ENCODE results near the gene GRM3.

Gene GRM3

GRCh38 chr7:86692755-86693154, 49.0 kb downstream of the GRM3 start:
- Histone ChIP-seq H2AFZ (ENCODE audit: low read length, unreplicated experiment) (no peak overlapping the region), H3K27me3 (ENCODE audit: insufficient read depth, low read length) (no peaks in the 10 kb centered on the region), H3K4me3 (ENCODE audit: low read depth, low read length) (no peak overlapping the region), H3K79me2 (ENCODE audit: control insufficient read depth, insufficient read depth, low read length, unreplicated experiment) (no peaks in the 10 kb centered on the region), H3K4me1 (ENCODE audit: control insufficient read depth, insufficient read depth, low read length, unreplicated experiment) (no peaks in the 10 kb centered on the region), H3K27ac (ENCODE audit: low read depth, low read length) (no peak overlapping the region), H3K36me3 (ENCODE audit: insufficient read depth, low read length) (no peaks in the 10 kb centered on the region)

- Histone ChIP-seq H3K27ac (ENCODE audit: low read depth, low read length) (no peak overlapping the region), H3K36me3 (ENCODE audit: insufficient read depth, low read length) (no peaks in the 10 kb centered on the region), H3K27me3 (ENCODE audit: insufficient read depth, low read length) (no peaks in the 10 kb centered on the region), H2AFZ (ENCODE audit: low read length, unreplicated experiment) (no peak overlapping the region), H3K4me3 (ENCODE audit: low read depth, low read length) (no peak overlapping the region), H3K79me2 (ENCODE audit: control insufficient read depth, insufficient read depth, low read length, unreplicated experiment) (no peaks in the 10 kb centered on the region), H3K4me1 (ENCODE audit: control insufficient read depth, insufficient read depth, low read length, unreplicated experiment) (no peaks in the 10 kb centered on the region)
Measured at GRCh38 chr7:86706406-86706805, 62.7 kb downstream of the GRM3 start.

- H3K27ac ChIP-seq (ENCODE audit: low read depth, low read length): no peak overlapping the region
- no peaks in the 10 kb centered on the region for H3K79me2 ChIP-seq (ENCODE audit: control insufficient read depth, insufficient read depth, low read length, unreplicated experiment)
- H3K27me3 ChIP-seq (ENCODE audit: insufficient read depth, low read length): no peaks in the 10 kb centered on the region
- no peak overlapping the region for H3K4me3 ChIP-seq (ENCODE audit: low read depth, low read length)
- H3K4me1 ChIP-seq (ENCODE audit: control insufficient read depth, insufficient read depth, low read length, unreplicated experiment): no peaks in the 10 kb centered on the region
- no peaks in the 10 kb centered on the region for H3K36me3 ChIP-seq (ENCODE audit: insufficient read depth, low read length)
- H2AFZ ChIP-seq (ENCODE audit: low read length, unreplicated experiment): no peak overlapping the region
Measured at GRCh38 chr7:86708031-86708680, 64.4 kb downstream of the GRM3 start.

GRCh38 chr7:86720306-86720705, 76.6 kb downstream of the GRM3 start:
- Histone ChIP-seq H3K4me3 (ENCODE audit: low read depth, low read length) (no peak overlapping the region), H2AFZ (ENCODE audit: low read length, unreplicated experiment) (no peak overlapping the region), H3K27me3 (ENCODE audit: insufficient read depth, low read length) (no peaks in the 10 kb centered on the region), H3K36me3 (ENCODE audit: insufficient read depth, low read length) (no peaks in the 10 kb centered on the region), H3K27ac (ENCODE audit: low read depth, low read length) (no peak overlapping the region), H3K79me2 (ENCODE audit: control insufficient read depth, insufficient read depth, low read length, unreplicated experiment) (no peaks in the 10 kb centered on the region), H3K4me1 (ENCODE audit: control insufficient read depth, insufficient read depth, low read length, unreplicated experiment) (no peaks in the 10 kb centered on the region)

- Histone ChIP-seq H3K79me2 (ENCODE audit: control insufficient read depth, insufficient read depth, low read length, unreplicated experiment) (no peaks in the 10 kb centered on the region), H2AFZ (ENCODE audit: low read length, unreplicated experiment) (no peak overlapping the region), H3K27me3 (ENCODE audit: insufficient read depth, low read length) (no peaks in the 10 kb centered on the region), H3K27ac (ENCODE audit: low read depth, low read length) (no peak overlapping the region), H3K4me1 (ENCODE audit: control insufficient read depth, insufficient read depth, low read length, unreplicated experiment) (no peaks in the 10 kb centered on the region), H3K4me3 (ENCODE audit: low read depth, low read length) (no peak overlapping the region), H3K36me3 (ENCODE audit: insufficient read depth, low read length) (no peaks in the 10 kb centered on the region)
Measured at GRCh38 chr7:86733783-86734182, 90.1 kb downstream of the GRM3 start.

GRCh38 chr7:86745013-86745745, 101.5 kb downstream of the GRM3 start:
- Histone ChIP-seq H3K27me3 (ENCODE audit: insufficient read depth, low read length) (no peaks in the 10 kb centered on the region), H3K27ac (ENCODE audit: low read depth, low read length) (no peak overlapping the region), H2AFZ (ENCODE audit: low read length, unreplicated experiment) (no peak overlapping the region), H3K36me3 (ENCODE audit: insufficient read depth, low read length) (no peaks in the 10 kb centered on the region), H3K79me2 (ENCODE audit: control insufficient read depth, insufficient read depth, low read length, unreplicated experiment) (no peaks in the 10 kb centered on the region), H3K4me3 (ENCODE audit: low read depth, low read length) (no peak overlapping the region), H3K4me1 (ENCODE audit: control insufficient read depth, insufficient read depth, low read length, unreplicated experiment) (no peaks in the 10 kb centered on the region)

GRCh38 chr7:86747698-86748097, 104.0 kb downstream of the GRM3 start:
- Histone ChIP-seq H3K79me2 (ENCODE audit: control insufficient read depth, insufficient read depth, low read length, unreplicated experiment) (no peaks in the 10 kb centered on the region), H3K4me3 (ENCODE audit: low read depth, low read length) (no peak overlapping the region), H3K4me1 (ENCODE audit: control insufficient read depth, insufficient read depth, low read length, unreplicated experiment) (no peaks in the 10 kb centered on the region), H2AFZ (ENCODE audit: low read length, unreplicated experiment) (no peak overlapping the region), H3K36me3 (ENCODE audit: insufficient read depth, low read length) (no peaks in the 10 kb centered on the region), H3K27me3 (ENCODE audit: insufficient read depth, low read length) (no peaks in the 10 kb centered on the region), H3K27ac (ENCODE audit: low read depth, low read length) (no peak overlapping the region)

- H3K4me3 ChIP-seq (ENCODE audit: low read depth, low read length): no peak overlapping the region
- H2AFZ ChIP-seq (ENCODE audit: low read length, unreplicated experiment): no peak overlapping the region
- H3K4me1 ChIP-seq (ENCODE audit: control insufficient read depth, insufficient read depth, low read length, unreplicated experiment): no peaks in the 10 kb centered on the region
- no peaks in the 10 kb centered on the region for H3K79me2 ChIP-seq (ENCODE audit: control insufficient read depth, insufficient read depth, low read length, unreplicated experiment)
- no peaks in the 10 kb centered on the region for H3K36me3 ChIP-seq (ENCODE audit: insufficient read depth, low read length)
- no peak overlapping the region for H3K27ac ChIP-seq (ENCODE audit: low read depth, low read length)
- no peaks in the 10 kb centered on the region for H3K27me3 ChIP-seq (ENCODE audit: insufficient read depth, low read length)
Measured at GRCh38 chr7:86748201-86748600, 104.5 kb downstream of the GRM3 start.

- no peak overlapping the region for H3K4me3 ChIP-seq (ENCODE audit: low read depth, low read length)
- no peak overlapping the region for H3K27ac ChIP-seq (ENCODE audit: low read depth, low read length)
- no peaks in the 10 kb centered on the region for H3K4me1 ChIP-seq (ENCODE audit: control insufficient read depth, insufficient read depth, low read length, unreplicated experiment)
- H3K27me3 ChIP-seq (ENCODE audit: insufficient read depth, low read length): no peaks in the 10 kb centered on the region
- no peak overlapping the region for H2AFZ ChIP-seq (ENCODE audit: low read length, unreplicated experiment)
- no peaks in the 10 kb centered on the region for H3K36me3 ChIP-seq (ENCODE audit: insufficient read depth, low read length)
- H3K79me2 ChIP-seq (ENCODE audit: control insufficient read depth, insufficient read depth, low read length, unreplicated experiment): no peaks in the 10 kb centered on the region
Measured at GRCh38 chr7:86748843-86749719, 105.4 kb downstream of the GRM3 start.

- no peaks in the 10 kb centered on the region for H3K36me3 ChIP-seq (ENCODE audit: insufficient read depth, low read length)
- H3K27ac ChIP-seq (ENCODE audit: low read depth, low read length): no peak overlapping the region
- H3K79me2 ChIP-seq (ENCODE audit: control insufficient read depth, insufficient read depth, low read length, unreplicated experiment): no peaks in the 10 kb centered on the region
- no peaks in the 10 kb centered on the region for H3K4me1 ChIP-seq (ENCODE audit: control insufficient read depth, insufficient read depth, low read length, unreplicated experiment)
- no peak overlapping the region for H3K4me3 ChIP-seq (ENCODE audit: low read depth, low read length)
- H2AFZ ChIP-seq (ENCODE audit: low read length, unreplicated experiment): no peak overlapping the region
- no peaks in the 10 kb centered on the region for H3K27me3 ChIP-seq (ENCODE audit: insufficient read depth, low read length)
Measured at GRCh38 chr7:86749741-86750665, 106.3 kb downstream of the GRM3 start.

All from ACC112 (cell line).